Activated naive CD8-positive, alpha-beta T cell (primary cell): ENCODE measurements around the gene VGLL4.

Source experiments
- H3K27ac Mint-ChIP-seq: one replicate; pipeline ENCODE4 v1.8.0; 2021; ENCODE audit warnings: mixed read lengths
- H3K27me3 Mint-ChIP-seq: one replicate; pipeline ENCODE4 v1.8.0; 2021; ENCODE audit warnings: mixed read lengths
- H3K36me3 Mint-ChIP-seq: one replicate; pipeline ENCODE4 v1.8.0; 2021; ENCODE audit warnings: mixed read lengths
- H3K4me1 Mint-ChIP-seq: one replicate; pipeline ENCODE4 v1.8.0; 2021; ENCODE audit warnings: low read depth, mixed read lengths
- H3K4me3 Mint-ChIP-seq: one replicate; pipeline ENCODE4 v1.8.0; 2021; ENCODE audit warnings: mild to moderate bottlenecking, mixed read lengths
- H3K9me3 Mint-ChIP-seq: one replicate; pipeline ENCODE4 v1.8.0; 2021; ENCODE audit warnings: low read depth, mixed read lengths

The VGLL4 gene

GRCh38 chr3:11640009-11640673, 3.6 kb downstream of the VGLL4 start:
- Mint-ChIP-seq H3K9me3 (no peaks in the 10 kb centered on the region), H3K4me1 (peaks cover 72% of the 10 kb centered on the region), H3K36me3 (peaks cover 4% of the 10 kb centered on the region), H3K4me3 (peak overlapping the region; percentile 98), H3K27me3 (no peaks in the 10 kb centered on the region), H3K27ac (peak overlapping the region; percentile 69)

GRCh38 chr3:11638495-11639358, 5.0 kb downstream of the VGLL4 start:
- H3K4me3 Mint-ChIP-seq = peak overlapping the region; percentile 24
- peaks cover 80% of the 10 kb centered on the region for H3K4me1 Mint-ChIP-seq
- no peak overlapping the region for H3K27ac Mint-ChIP-seq
- H3K9me3 Mint-ChIP-seq = no peaks in the 10 kb centered on the region
- no peaks in the 10 kb centered on the region for H3K27me3 Mint-ChIP-seq
- peaks cover 4% of the 10 kb centered on the region for H3K36me3 Mint-ChIP-seq

- H3K27me3 Mint-ChIP-seq = no peaks in the 10 kb centered on the region
- H3K27ac Mint-ChIP-seq = no peak overlapping the region
- no peaks in the 10 kb centered on the region for H3K9me3 Mint-ChIP-seq
- H3K4me3 Mint-ChIP-seq = peak overlapping the region; percentile 24
- H3K36me3 Mint-ChIP-seq = peaks cover 4% of the 10 kb centered on the region
- peaks cover 85% of the 10 kb centered on the region for H3K4me1 Mint-ChIP-seq
These were observed 5.7 kb downstream of the VGLL4 start for GRCh38 chr3:11637901-11638458.

GRCh38 chr3:11636394-11636770, 7.3 kb downstream of the VGLL4 start:
- Mint-ChIP-seq H3K4me1 (peaks cover 91% of the 10 kb centered on the region), H3K27ac (peak overlapping the region; percentile 36), H3K27me3 (no peaks in the 10 kb centered on the region), H3K9me3 (no peaks in the 10 kb centered on the region), H3K36me3 (peaks cover 4% of the 10 kb centered on the region), H3K4me3 (no peak overlapping the region)

- Mint-ChIP-seq H3K4me3 (no peak overlapping the region), H3K27ac (peak overlapping the region; percentile 36), H3K9me3 (no peaks in the 10 kb centered on the region), H3K4me1 (peaks cover 93% of the 10 kb centered on the region), H3K36me3 (peaks cover 4% of the 10 kb centered on the region), H3K27me3 (no peaks in the 10 kb centered on the region)
These were observed 7.9 kb downstream of the VGLL4 start for GRCh38 chr3:11635680-11636393.

- H3K4me3 Mint-ChIP-seq = no peak overlapping the region
These were observed 8.6 kb downstream of the VGLL4 start for GRCh38 chr3:11634974-11635612.

GRCh38 chr3:11634081-11634635, 9.6 kb downstream of the VGLL4 start:
- peak overlapping the region; percentile 43 for H3K4me3 Mint-ChIP-seq
- peak overlapping the region; percentile 58 for H3K27ac Mint-ChIP-seq
- peaks cover 82% of the 10 kb centered on the region for H3K4me1 Mint-ChIP-seq
- no peaks in the 10 kb centered on the region for H3K27me3 Mint-ChIP-seq
- H3K9me3 Mint-ChIP-seq = no peaks in the 10 kb centered on the region
- H3K36me3 Mint-ChIP-seq = no peaks in the 10 kb centered on the region

More at GRCh38 chr3:11634974-11635612, 8.6 kb downstream of the VGLL4 start:
- H3K27ac Mint-ChIP-seq = peak overlapping the region; percentile 43
- H3K4me1 Mint-ChIP-seq = peaks cover 87% of the 10 kb centered on the region
- H3K27me3 Mint-ChIP-seq = no peaks in the 10 kb centered on the region
- no peaks in the 10 kb centered on the region for H3K9me3 Mint-ChIP-seq
- H3K36me3 Mint-ChIP-seq = no peaks in the 10 kb centered on the region

- Mint-ChIP-seq H3K27ac (no peak overlapping the region), H3K27me3 (no peaks in the 10 kb centered on the region), H3K4me3 (no peak overlapping the region), H3K9me3 (no peaks in the 10 kb centered on the region), H3K36me3 (no peaks in the 10 kb centered on the region), H3K4me1 (peaks cover 71% of the 10 kb centered on the region)
These were observed 10.7 kb downstream of the VGLL4 start for GRCh38 chr3:11632966-11633365.

GRCh38 chr3:11632564-11632963, 11.2 kb downstream of the VGLL4 start:
- no peaks in the 10 kb centered on the region for H3K9me3 Mint-ChIP-seq
- no peaks in the 10 kb centered on the region for H3K27me3 Mint-ChIP-seq
- H3K4me1 Mint-ChIP-seq = peaks cover 71% of the 10 kb centered on the region
- H3K36me3 Mint-ChIP-seq = no peaks in the 10 kb centered on the region
- H3K27ac Mint-ChIP-seq = no peak overlapping the region
- H3K4me3 Mint-ChIP-seq = no peak overlapping the region

GRCh38 chr3:11631820-11632219, 11.9 kb downstream of the VGLL4 start:
- no peaks in the 10 kb centered on the region for H3K36me3 Mint-ChIP-seq
- no peak overlapping the region for H3K4me3 Mint-ChIP-seq
- H3K27ac Mint-ChIP-seq = no peak overlapping the region
- H3K9me3 Mint-ChIP-seq = no peaks in the 10 kb centered on the region
- H3K4me1 Mint-ChIP-seq = peaks cover 69% of the 10 kb centered on the region
- no peaks in the 10 kb centered on the region for H3K27me3 Mint-ChIP-seq

GRCh38 chr3:11629716-11630115, 14.0 kb downstream of the VGLL4 start:
- Mint-ChIP-seq H3K4me3 (no peak overlapping the region), H3K27me3 (no peaks in the 10 kb centered on the region), H3K9me3 (peaks cover 5% of the 10 kb centered on the region), H3K36me3 (peaks cover 6% of the 10 kb centered on the region), H3K4me1 (peaks cover 70% of the 10 kb centered on the region), H3K27ac (no peak overlapping the region)

GRCh38 chr3:11627612-11628011, 16.1 kb downstream of the VGLL4 start:
- no peak overlapping the region for H3K4me3 Mint-ChIP-seq

GRCh38 chr3:11626084-11626463, 17.6 kb downstream of the VGLL4 start:
- peaks cover 5% of the 10 kb centered on the region for H3K9me3 Mint-ChIP-seq
- peak overlapping the region; percentile 66 for H3K4me3 Mint-ChIP-seq
- peaks cover 6% of the 10 kb centered on the region for H3K36me3 Mint-ChIP-seq
- H3K27me3 Mint-ChIP-seq = no peaks in the 10 kb centered on the region
- H3K4me1 Mint-ChIP-seq = peaks cover 75% of the 10 kb centered on the region
- H3K27ac Mint-ChIP-seq = peak overlapping the region; percentile 81

More at GRCh38 chr3:11627612-11628011, 16.1 kb downstream of the VGLL4 start:
- H3K36me3 Mint-ChIP-seq = peaks cover 6% of the 10 kb centered on the region
- H3K9me3 Mint-ChIP-seq = peaks cover 5% of the 10 kb centered on the region
- no peaks in the 10 kb centered on the region for H3K27me3 Mint-ChIP-seq
- H3K27ac Mint-ChIP-seq = no peak overlapping the region
- peaks cover 72% of the 10 kb centered on the region for H3K4me1 Mint-ChIP-seq
